Left lung (tissue), 10 donors: ENCODE data around the gene TCAP. TPM values are rescaled to one million over a fixed set of nuclear protein-coding genes. Genes with fewer than 3 reads are reported as not detected.
A peak's percentile ranks its signal among the peaks of the same experiment; 100 is the strongest.

ENCODE experiments used
- ATAC-seq: fragments of 200-7000 bp; cut with Tn5 transposase; one replicate; pipeline ENCODE4 v1.9.1; 2020; ENCODE audit warnings: moderate library complexity
- DNase-seq, 4 donors: peaks; one replicate each; pipeline ENCODE4 v3.0.0-alpha.2; 2013 to 2020
- H3K27ac ChIP-seq, 2 donors: fragments of 200-600 bp; sonication (generic) in 1 of 2; one replicate each; pipeline versions ENCODE4 v1.5.0 to v1.8.0; 2020 to 2021
- H3K27me3 ChIP-seq, 2 donors: fragments of 200-600 bp; sonication (generic) in 1 of 2; one replicate each; pipeline versions ENCODE4 v1.5.0 to v1.8.0; 2020 to 2021
- H3K36me3 ChIP-seq, 2 donors: fragments of 200-600 bp; sonication (generic) in 1 of 2; one replicate each; pipeline versions ENCODE4 v1.5.0 to v1.8.0; 2020 to 2021
- H3K4me1 ChIP-seq, 2 donors: fragments of 200-600 bp; one replicate each; pipeline ENCODE4 v1.8.0; 2021
- H3K4me3 ChIP-seq, 2 donors: fragments of 200-600 bp; sonication (generic) in 1 of 2; one replicate each; pipeline versions ENCODE4 v1.5.0 to v1.8.0; 2020 to 2021; ENCODE audit warnings: mild to moderate bottlenecking in 1 of 2
- H3K9me3 ChIP-seq, 2 donors: fragments of 200-600 bp; sonication (generic) in 1 of 2; one replicate each; pipeline versions ENCODE4 v1.5.0 to v1.8.0; 2020 to 2021
- intact Hi-C, 2 donors: fragments of 100-400 bp; cut with DNase I; formaldehyde crosslinking; loops; one replicate each; pipeline versions ENCODE4 v1.11.2 to v1.14.2; 2022
- polyA plus RNA-seq, 6 donors: library from polyadenylated mRNA; unstranded; fragments of 120-200 nt; gene quantifications; one replicate each; pipeline ENCODE4 v1.2.1, GENCODE V29; 2013; ENCODE audit not compliant: insufficient read length in 6 of 6
- total RNA-seq, 2 donors: library from RNA; stranded (reverse); fragmentation: NEBNext Ultra II Directional; extraction: Animal tissue kit (Norgen Biotek cat#: 25700); gene quantifications; one replicate each; pipeline ENCODE4 v1.2.1, GENCODE V29; 2021
- TF ChIP-seq, protein P1 (sequence below), 2 donors: fragments of 200-600 bp; sonication (generic) in 1 of 2; IDR thresholded peaks; one replicate each; pipeline versions ENCODE4 v1.5.0 to v1.8.0; 2021; ENCODE audit warnings: antibody characterized with exemption in 2 of 2
- donor health status: DM: no; HTN: yes; CAD: no.
- donor health status: DM: no; HTN: no; CAD: no.

The TCAP gene
- total and polyA plus RNA-seq, 8 donors, result 1.3 to 2.6 (median 1.8) TPM

DNA sequence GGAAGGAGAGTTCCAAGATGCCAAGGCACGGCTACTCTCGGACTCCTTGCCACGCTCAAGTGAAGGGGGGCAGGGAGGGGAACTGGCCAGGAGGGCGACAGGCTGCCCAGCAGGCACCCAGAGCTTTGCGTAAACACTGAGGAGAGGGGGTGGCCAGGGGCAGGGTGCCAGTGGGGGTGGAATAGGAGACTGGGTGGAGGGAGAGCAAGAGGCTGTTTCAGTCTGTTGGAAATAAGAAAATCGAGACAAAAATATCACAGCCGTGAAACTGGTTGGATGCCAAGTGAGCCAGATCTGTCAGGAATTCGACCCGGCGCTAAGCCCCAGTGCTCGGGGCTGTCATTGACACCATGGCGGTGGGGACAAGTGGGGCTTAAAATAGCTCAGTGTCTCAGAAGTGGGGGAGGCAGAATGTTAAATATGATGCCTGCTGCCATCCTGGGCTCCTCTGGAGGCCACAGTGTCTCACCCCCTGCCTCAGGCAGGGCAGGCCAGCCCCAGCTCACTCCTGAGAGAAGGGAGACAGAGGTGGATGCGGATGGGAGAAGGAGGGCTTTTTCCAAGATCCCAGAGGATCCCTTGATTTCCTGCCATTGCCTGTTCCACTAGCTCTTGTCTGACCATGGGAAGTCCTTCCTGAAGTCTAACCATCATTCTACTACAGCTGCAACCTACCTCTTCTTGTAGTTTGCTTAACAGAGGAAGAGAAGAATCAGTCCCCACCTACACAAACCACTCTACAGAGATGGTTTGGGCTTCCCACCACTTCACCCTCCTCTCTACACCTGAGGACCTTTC lies 12.6 kb downstream of the TCAP start:
- Histone ChIP-seq H3K27me3 (no peaks in the 10 kb centered on the region), H3K4me1 (peaks cover 19 to 22% of the 10 kb centered on the region in 2 donors), H3K27ac (no peak overlapping the region), H3K9me3 (no peaks in the 10 kb centered on the region), H3K36me3 (peaks cover 0 to 12% of the 10 kb centered on the region in 2 donors), H3K4me3 (no peak overlapping the region)
- ATAC-seq (peak; percentile 49), DNase-seq (peak in 3 of 4 donors; percentile 51 to 83 (median 75))
- TF ChIP-seq, protein P1, sequence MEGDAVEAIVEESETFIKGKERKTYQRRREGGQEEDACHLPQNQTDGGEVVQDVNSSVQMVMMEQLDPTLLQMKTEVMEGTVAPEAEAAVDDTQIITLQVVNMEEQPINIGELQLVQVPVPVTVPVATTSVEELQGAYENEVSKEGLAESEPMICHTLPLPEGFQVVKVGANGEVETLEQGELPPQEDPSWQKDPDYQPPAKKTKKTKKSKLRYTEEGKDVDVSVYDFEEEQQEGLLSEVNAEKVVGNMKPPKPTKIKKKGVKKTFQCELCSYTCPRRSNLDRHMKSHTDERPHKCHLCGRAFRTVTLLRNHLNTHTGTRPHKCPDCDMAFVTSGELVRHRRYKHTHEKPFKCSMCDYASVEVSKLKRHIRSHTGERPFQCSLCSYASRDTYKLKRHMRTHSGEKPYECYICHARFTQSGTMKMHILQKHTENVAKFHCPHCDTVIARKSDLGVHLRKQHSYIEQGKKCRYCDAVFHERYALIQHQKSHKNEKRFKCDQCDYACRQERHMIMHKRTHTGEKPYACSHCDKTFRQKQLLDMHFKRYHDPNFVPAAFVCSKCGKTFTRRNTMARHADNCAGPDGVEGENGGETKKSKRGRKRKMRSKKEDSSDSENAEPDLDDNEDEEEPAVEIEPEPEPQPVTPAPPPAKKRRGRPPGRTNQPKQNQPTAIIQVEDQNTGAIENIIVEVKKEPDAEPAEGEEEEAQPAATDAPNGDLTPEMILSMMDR (IDR thresholded peaks at IDR 0.05), result no peak
- intact Hi-C loops, result no loop called here

DNA sequence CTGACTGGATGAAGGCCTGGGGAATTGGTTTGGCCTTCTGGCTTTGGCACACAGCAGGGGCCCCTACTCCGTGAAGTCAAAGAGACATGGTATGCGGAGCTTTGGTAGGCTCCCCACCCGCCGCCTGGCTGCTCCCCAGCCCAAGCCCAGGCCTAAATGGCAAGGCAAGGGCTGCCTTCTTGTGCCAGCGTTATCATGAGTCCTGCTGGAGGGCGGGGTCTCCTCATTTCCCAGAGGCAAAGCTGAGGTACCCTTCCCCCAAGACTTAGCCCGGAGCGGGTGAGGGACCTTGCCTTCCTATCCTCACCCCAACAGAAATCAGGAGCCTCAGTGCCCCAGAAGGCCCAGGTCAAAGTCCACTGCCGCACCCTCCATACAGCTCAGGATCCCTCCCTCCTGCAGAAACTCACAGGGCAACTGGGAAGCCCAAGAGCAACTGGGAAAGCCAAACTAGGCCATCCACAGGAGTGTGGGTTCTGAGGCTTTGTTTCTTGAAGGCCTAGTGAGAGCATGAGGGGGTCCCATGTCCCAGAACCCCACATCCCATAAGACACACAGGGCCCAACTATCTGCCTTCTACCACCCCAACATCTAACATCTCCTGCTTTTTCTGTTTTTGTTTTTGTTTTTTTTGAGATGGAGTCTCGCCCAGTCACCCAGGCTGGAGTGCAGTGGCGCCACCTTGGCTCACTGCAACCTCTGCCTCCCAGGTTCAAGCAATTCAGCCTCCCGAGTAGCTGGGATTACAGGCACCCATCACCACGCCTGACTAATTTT lies 13.4 kb downstream of the TCAP start:
- Histone ChIP-seq H3K27ac (no peak overlapping the region), H3K9me3 (no peaks in the 10 kb centered on the region), H3K4me1 (peaks cover 19 to 22% of the 10 kb centered on the region in 2 donors), H3K36me3 (peaks cover 0 to 18% of the 10 kb centered on the region in 2 donors), H3K4me3 (no peak overlapping the region), H3K27me3 (no peaks in the 10 kb centered on the region)
- DNase-seq (peak in 1 of 4 donors; percentile 37), ATAC-seq (no peak)
- TF ChIP-seq, protein P1 (IDR thresholded peaks at IDR 0.05), result no peak
- intact Hi-C loops, result no loop called here

DNA sequence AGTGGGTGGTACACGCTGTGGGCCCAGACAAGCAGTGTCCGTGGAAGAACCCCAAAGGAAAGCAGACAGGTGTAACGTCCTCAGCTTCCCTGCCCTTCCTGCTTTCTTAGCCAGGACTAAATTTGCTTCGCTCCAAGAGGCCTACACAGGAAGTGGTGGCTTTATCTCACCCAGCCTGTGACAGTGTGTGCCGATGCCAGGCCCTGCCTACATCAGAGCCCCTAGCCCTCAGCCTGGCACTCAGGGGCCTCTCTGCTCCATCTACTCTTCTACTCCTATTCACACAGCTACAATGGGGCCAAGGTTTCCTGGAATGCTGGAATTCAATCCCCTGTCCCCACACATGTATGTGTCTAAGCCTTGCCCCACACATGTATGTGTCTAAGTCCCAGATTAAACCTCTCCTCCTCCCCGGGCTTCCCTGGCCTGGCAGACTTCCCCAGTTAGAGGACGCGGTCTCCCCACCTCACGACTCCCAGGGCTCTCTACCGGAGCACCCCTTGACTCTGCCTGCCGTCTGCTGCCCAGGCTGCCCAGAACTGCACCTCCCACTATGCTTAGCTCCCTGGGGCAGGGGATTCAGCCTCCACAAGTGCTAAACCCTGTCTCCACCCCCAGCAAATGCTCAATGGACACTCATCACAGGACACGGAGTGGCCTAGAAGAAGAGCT lies 14.5 kb downstream of the TCAP start:
- peak overlapping the region in 1 of 2 donors; percentile 13 for H3K27ac ChIP-seq
- H3K27me3 ChIP-seq, result no peaks in the 10 kb centered on the region
- DNase-seq, result peak in 1 of 4 donors; percentile 34
- no peak for ATAC-seq
- H3K9me3 ChIP-seq, result no peaks in the 10 kb centered on the region
- TF ChIP-seq, protein P1 (IDR thresholded peaks at IDR 0.05), result no peak
- H3K4me1 ChIP-seq, result peaks cover 19 to 22% of the 10 kb centered on the region in 2 donors
- H3K4me3 ChIP-seq, result no peak overlapping the region
- intact Hi-C loops, result no loop called here
- peaks cover 0 to 29% of the 10 kb centered on the region in 2 donors for H3K36me3 ChIP-seq

DNA sequence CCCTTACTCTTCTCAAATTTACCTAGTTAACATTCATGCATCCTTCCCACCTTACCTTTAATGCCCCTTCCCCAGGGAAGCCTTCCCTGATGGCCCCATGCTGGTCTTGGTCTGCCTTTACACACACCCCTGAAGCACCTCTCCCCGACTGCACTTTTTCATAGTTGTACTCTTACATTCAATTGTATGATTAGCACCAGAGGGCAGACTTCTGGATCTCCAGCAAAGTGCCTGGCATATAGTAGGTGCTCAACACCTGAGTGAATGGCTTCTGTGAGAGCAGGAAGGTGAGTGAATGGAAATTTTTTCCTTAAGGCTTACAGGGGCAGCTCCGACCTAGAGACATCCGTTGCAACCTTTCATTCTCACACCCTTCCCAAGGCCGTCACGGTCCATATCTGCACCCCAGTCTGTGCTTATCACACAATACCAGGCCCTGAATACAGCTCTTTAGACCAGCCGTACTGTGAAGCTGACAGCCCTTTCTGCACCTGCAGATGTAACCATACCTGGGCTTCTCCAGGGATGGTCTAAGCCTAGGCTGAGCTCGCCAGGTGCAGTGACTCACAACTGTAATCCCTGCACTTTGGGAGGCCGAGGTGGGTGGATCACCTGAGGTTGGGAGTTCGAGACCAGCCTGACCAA lies 18.3 kb downstream of the TCAP start:
- DNase-seq, result no peak

More for the DNA sequence above, 18.3 kb downstream of the TCAP start:
- Histone ChIP-seq H3K27me3 (no peaks in the 10 kb centered on the region), H3K9me3 (no peaks in the 10 kb centered on the region), H3K36me3 (peaks cover 0 to 32% of the 10 kb centered on the region in 2 donors), H3K4me3 (no peak overlapping the region), H3K27ac (no peak overlapping the region), H3K4me1 (peaks cover 7 to 9% of the 10 kb centered on the region in 2 donors)
- TF ChIP-seq, protein P1 (IDR thresholded peaks at IDR 0.05), result no peak
- intact Hi-C loops, result no loop called here
- no peak for ATAC-seq
